Fibroblast of skin of right biceps (primary cell): Measurements from ENCODE around the gene PARD3B.
A peak's percentile ranks its signal among the peaks of the same experiment; 100 is the strongest.

Experiments used
- DNase-seq: peaks from one replicate; pipeline ENCODE4 v3.0.0-alpha.2; 2013

The PARD3B gene

DNA sequence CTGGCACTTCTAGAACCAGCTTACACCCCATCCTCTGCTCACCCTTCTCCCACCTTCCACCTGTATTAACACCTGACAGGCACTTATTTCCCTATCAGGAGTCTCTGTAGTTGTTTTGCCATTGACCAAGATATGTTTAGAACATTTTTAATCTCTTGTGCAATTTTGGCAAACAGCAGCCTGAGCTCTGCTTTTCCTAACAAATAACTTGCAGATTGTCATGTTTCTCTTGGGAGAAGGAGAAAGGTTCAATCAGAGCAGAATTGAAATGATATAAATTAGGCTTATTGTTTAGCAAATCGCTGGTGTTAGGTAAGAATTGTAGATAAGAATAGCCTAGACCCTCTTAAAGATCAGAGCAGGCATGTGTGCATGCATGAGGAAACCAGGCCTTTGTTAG is 225.5 kb downstream of the PARD3B start:
- DNase-seq, result no peak

DNA sequence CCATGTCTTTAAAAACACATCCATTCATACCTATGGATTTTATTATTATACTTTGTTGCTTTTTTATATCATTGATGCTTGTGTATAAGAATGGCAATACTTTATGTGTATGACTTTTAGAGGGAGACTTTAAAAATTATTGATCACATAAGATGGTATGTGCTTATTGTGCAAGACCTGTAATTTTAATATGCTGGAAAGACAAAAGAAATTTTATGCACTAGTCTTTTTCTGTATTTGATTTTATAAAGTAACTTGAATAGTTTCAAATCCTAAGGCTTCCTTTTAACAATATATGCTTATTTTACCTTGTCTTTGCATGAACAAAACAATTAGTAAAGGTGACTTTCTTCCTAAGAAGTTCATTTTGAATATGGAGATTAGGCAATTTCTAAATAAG is 226.4 kb downstream of the PARD3B start:
- no peak for DNase-seq

DNA sequence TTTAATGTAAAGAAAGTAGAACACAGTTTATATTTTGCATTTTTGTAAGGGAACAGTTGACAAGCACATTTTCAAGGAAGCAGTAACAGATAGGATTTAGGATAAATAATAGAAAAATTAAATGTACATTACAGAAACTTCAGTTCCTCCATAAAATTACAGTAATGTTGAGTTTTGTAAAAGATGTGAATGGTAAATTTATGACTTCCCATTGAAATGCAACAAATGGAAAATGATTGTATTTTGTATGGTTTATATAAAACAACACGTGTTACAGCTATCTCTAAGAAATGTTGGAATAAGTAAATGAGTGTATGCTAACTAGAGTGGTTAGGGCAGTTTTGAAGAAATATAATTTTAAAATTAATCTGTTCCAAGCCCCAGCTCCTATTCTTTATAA is 227.3 kb downstream of the PARD3B start:
- no peak for DNase-seq

DNA sequence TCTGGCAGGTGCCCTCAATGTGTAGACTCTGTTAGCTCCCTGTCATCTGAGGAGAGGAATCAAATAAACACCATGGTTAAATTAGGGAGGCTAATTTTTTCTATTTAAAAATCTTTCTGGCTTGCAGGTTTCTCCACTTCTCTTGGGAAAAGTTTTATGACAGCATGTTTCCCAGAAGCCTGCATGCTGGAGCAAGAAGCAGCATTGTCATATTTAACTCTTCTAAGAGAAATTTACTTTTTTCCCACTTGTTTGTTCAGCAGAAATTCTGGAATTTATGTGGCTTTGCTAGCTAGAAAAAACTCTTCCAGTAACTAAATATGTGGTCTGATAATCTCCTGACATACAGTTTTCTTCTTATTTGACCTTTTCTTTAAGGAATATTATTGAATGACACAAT is 230.5 kb downstream of the PARD3B start:
- DNase-seq, result no peak

DNA sequence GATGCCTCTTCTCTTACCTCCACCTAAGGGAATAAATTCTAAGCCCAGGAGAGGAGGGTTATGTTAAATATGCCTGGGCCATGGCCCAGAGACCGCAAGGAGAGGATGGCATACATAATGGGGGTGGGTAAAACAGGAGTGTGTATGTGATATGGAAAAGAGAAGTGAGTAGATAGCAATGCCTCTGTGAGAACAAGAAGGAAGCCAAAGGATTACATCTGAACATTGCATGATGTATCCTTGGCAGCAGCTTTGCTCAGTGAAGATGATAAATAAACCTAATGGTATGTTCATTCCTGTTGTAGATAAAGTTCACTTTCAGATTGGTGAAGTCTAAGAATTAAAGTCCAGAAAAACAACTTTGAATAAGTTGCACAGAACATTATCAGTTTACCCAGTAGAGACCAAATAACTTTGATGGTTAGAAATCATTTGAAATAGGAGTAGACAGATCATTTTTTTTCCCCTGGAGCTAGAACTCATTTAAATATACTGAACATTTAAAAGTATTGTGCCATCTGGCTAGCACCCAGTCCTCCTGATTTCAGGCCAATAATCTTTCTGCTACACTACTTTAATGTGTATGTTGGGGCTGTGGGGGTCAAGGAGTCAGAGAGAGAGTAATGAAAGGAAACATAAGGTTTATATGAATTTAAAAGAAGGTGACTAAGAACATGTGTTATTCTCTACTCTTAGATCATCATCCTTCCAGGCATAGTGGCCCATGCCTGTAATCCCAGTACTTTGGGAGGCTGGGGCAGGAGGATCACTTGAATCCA is 231.7 kb downstream of the PARD3B start:
- DNase-seq, result peak; percentile 35

DNA sequence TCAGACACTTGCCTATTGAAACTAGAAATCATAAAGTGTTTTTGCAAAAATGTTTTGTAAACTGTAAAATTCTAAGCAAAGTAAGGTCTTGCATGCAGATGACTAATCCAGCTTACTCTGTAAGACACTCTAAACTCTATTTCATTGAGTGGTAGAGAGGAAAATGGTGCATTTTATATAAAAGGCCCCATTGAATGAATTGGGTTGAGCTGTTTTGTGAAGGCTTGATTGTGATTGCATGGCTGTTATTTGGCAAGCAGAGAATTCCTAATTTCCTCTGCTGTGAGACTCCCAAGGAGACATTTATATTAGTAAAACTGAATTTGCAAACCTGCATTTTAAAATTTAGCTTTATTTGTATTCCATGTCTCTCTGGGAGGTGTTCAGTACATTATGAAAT is 234.5 kb downstream of the PARD3B start:
- no peak for DNase-seq

DNA sequence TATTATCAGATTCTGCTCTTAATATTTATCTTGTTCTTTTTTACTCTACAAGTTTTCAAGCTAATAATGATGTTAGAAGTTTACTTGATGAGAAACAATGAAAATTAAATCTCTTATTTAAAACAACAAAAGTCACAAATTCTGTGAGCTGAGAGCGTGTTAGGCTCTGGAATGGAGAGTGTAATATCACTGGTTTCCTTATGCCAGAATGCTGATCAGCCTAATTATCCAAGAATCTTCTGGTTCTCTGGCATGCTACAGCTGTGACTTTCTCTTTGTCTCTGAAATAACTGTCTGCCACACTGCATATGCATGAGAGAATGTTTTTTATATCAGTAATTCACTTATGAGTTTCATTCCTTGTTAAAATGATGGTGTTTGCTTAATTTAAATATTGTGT is 236.7 kb downstream of the PARD3B start:
- DNase-seq, result no peak

DNA sequence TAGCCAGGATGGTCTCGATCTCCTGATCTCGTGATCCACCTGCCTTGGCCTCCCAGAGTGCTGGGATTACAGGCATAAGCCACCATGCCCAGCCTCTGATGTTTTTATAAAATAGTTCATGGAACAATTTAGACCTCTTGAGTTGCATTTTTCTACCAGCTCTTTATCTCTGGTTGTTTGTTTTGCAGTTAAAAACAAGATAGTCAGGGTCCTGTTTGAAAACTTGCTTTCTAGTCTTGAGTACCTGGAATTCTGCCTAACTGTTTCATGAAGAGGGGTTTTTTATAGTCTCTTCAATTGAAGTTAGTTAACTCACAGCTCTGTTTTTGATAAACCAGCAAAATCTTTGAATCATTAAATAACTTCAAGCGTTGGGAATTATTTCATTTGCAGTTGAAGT is 244.8 kb downstream of the PARD3B start:
- no peak for DNase-seq

DNA sequence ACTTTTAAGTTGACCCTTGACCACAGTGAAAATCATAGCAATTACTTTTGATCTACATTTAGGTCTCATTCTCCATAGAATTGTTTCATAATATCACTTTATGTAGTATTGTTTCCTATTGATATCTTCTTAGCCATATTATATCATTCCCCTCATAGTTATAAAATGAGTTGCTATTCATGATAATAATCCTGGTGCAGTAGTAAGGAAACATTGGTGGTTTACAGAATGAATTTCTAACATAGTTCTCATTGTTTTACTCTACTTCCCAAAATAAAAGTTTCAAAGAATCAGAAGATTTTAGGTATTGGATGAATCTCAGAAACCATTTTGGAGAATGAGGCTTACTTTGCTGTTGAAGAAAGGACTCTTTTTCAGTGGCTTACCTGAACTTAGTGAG is 246.0 kb downstream of the PARD3B start:
- DNase-seq, result peak; percentile 20

DNA sequence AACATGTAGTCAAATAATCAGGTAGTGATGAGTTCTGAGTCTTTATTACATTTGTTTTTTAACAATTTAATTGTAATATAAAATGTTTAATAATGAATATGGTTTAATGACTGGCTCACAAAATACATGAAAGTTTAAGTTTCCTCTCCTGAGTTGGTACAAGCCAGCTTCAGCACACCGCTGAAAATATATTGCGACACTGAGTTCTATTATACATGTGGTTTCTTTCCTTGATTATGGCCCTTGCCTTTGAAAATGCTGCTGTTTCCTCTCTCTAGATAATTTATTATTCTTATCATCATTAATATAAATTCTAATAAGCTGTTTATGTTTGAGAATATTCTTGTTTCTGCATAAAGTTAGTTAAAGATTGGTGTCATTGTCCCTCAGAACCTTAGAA is 249.3 kb downstream of the PARD3B start:
- no peak for DNase-seq

DNA sequence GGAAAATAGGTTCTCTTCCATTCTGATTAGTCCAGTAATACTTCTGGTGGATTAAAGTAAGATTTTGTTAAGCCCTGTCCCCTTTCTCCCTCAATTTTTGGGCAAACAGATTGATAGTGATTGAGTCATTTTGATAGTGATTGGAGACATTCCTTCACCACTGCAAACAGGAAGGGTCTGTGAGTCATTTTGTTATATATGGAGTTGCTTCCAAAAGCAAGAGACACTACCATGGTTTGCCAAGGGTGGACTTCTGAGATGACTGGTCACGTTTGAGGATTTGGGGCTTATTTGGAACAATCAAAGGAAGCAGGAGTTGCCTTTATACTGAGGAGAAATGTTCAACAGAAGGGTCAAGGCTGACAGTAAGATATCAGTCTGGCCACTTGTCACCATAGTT is 249.9 kb downstream of the PARD3B start:
- DNase-seq, result peak; percentile 65

DNA sequence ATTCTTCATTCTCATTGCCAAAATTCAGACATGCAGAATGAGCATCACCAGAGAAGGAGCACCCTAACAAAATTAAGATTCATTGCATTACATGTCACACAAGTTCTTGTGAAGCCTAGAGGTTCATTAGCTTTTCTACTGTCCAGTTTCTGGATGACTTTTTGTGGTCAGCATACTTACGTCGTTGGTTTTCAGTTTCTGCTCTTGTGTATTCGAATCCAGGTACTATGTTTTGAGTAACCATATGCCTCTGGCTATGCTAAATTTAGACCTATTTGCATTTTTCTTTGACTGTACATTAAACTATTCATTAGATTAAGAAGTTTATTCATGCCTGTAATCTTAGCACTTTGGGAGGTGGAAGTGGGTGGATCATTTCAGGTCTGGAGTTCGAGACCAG is 251.3 kb downstream of the PARD3B start:
- DNase-seq, result no peak

DNA sequence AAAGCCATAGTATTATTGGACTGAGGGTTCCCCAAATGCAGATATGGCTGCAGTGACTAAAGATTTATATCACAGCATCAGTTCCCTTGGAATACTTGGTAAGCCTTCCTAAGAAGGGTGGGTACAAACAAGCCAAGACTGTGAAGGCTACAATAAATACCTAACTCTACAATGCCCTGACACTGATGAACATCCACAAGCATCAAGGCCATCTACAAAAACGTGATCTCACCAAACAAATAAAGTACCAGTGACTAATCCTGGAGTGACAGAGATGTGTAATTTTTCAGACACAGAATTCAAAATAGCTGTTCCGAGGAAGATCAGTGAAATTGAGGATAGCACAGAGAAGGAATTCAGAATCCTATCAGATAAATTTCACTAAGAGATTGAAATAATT is 254.5 kb downstream of the PARD3B start:
- no peak for DNase-seq

DNA sequence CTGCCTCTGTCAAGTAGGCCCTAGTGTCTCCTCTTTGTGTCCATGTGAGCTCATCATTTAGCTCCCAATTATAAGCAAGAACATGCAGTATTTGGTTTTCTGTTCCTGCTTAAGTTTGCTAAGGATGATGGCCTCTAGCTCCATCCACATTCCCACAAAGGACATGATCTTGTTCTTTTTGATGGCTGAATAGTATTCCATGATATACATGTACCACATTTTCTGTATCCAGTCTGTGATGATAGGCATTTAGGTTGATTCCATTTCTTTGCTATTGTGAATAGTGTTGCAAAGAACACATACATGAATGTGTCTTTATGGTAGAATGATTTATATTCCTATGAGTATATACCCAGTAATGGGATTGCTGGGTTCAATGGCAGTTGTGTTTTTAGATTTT is 263.2 kb downstream of the PARD3B start:
- no peak for DNase-seq

DNA sequence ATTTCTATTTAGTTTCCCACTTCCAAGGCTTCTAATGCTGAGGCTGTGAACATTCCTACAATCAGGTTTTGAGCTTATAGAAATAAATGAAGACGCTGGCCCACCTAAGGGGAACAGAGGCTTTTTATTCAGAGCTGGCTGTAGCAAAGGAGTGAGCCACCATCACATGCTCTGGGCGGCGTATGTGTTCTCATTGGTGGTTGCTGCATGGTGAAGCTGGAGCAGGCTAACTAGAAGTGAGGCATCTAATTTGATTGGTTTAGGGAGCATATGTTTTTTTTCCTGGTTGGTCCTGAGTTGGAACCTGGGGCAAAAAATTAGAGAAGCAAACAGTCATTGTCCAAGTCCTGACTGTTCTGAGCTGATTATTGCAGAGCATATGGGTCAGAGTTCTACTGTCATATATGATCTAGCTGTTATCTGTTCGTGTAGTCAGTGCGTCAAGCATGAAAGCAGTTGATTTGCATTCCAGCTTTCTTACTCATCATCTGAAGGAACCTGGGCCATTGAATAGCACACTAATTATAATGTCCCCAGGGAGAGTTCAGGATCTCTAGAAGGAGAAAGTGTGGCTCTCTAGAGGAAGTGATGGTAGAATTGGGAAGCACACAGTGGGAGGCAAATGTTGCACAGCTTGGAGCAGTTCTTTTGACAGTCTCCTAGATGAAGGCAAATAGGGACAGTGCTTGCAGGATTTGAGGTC is 279.6 kb downstream of the PARD3B start:
- peak; percentile 34 for DNase-seq

DNA sequence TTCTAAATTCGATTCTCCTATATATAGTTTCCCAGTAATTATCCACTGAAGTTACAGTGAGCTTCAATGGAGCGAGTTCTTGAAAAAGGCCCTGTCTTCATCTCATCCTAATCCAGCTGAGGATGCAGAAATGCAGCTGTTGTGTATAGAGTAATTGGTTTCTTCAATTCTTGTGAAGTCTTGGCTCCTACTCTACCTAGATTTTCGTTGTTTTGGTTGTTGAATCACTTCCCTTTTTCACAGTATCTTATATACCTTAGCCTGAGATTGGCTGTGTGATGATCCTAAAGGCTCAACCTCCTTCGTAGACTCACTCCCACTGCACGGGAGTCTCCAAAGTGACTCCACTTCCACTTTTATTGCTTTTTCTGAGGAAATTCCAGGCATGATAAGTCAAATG is 280.4 kb downstream of the PARD3B start:
- DNase-seq, result no peak

DNA sequence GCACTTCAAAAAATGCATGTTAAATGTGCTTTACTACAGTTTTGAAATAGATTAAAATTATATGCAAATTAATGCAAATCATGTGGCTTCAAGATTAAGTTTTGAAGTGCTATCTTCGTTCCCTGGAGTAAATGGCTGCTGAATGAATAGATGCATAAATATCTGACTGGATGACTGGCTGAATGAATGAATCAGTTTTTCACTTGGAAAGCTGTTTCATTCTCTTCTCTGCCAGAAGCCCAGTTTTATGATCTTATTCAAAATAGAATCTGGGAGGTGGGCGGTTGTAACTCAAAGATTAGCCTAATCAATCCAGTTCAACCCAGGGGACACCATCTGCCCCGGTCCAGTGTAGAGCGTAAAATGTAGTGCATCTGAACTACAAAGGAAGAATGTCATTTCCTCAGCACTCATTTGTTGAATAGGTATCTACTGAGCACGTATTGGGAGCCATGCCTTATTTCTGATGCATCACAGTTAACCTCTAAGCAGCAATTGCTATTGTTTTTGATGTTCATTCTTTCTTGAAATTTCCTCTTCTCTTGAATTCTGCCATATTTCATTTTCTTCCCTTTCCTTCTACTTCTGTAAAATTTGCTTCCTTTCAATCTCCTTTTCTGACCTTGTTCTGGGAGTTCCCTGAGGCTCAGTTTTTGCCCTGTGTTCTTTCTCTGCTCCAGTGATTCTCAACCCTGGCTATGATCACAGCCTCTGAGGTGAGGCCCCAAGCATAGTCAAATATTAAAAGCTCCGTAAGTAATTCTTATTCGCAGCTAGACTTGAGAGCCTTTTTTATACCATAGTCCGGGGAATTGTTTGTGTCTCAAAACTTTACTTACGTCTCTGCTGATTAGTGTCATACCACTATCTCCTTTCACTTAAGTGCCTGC is 282.7 kb downstream of the PARD3B start:
- no peak for DNase-seq

DNA sequence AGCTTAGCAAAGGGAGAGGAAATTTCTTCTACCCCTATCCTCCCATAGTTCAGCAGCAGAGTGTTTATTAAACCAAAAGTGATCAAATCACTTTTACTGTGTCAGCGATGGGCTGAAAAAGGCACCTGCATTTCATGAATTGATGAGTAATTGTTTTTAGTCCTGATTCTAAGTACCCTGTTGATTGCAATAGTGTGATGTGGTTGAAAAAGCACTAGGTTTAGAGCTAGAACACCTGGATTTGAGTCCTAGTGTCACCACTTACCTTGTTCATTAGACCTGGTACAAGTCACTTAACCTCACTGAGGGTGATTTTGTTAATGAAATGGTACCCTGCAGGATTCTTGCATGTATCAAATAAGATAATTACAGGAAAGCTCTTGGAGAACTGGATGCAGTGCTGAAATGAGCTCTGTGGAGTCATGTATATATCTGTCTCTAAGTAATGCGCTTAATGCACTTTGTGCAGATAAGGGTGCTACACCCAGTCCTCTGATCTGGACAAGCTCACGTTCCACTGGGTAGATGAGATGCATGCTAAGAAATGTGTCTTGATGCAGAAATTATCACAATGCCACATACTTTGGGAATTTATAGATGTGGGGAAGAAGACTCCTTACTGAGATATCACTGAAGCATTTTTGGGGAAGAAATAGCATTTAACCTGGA is 289.6 kb downstream of the PARD3B start:
- no peak for DNase-seq

DNA sequence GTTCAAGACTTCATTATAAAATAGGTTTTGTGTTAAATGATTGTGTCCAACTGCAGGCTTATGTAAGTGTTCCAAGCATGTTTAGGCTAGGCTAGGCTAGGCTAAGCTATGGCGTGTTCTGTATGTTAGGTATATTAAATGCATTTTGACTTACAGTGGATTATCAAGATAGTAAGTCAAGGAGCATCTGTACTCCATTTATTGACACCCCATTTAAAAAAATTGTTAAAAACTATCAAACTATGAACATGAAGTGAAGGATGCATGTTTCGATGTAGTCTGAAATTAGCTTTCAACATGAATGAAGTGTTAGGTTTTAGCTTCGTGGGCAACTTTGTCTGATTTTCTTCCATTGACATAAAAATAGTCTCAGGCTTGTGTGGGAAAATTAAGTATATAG is 290.5 kb downstream of the PARD3B start:
- DNase-seq, result no peak

DNA sequence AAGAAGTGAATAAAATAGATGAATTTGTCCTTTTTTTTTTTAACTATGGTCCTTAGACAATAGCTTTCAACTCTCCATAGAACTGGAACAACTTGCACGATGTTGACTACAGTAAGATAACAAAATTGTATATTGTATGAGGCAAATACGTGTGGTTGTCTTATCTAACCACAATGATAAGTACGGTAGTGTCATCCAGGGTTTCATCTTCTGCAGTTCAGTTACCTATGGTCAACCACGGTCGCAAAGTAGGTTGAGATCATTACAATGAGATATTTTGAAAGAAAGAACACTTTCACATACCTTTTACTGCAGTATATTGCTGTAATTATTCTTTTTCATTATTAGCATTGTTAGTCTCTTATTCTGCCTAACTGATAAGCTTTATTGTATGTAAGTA is 295.2 kb downstream of the PARD3B start:
- DNase-seq, result no peak

DNA sequence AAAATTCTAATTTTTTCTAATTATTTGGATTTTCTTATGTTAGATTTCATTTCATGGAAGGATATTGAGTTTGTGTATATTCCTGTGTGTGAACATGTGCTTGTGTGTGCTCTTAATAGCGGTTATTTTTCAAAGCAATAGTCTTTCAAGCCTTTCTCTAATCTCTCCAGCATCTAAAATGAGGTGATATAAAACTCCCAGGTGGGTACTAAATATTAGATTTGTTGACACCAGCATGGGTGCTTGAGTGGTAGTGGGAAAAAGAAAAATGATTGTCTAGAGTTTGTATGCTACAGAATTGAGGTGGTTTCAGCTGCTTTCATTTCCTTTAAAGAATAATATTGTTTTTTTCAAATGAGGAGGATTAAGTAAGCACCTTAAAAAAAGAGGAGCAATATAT is 296.8 kb downstream of the PARD3B start:
- no peak for DNase-seq

DNA sequence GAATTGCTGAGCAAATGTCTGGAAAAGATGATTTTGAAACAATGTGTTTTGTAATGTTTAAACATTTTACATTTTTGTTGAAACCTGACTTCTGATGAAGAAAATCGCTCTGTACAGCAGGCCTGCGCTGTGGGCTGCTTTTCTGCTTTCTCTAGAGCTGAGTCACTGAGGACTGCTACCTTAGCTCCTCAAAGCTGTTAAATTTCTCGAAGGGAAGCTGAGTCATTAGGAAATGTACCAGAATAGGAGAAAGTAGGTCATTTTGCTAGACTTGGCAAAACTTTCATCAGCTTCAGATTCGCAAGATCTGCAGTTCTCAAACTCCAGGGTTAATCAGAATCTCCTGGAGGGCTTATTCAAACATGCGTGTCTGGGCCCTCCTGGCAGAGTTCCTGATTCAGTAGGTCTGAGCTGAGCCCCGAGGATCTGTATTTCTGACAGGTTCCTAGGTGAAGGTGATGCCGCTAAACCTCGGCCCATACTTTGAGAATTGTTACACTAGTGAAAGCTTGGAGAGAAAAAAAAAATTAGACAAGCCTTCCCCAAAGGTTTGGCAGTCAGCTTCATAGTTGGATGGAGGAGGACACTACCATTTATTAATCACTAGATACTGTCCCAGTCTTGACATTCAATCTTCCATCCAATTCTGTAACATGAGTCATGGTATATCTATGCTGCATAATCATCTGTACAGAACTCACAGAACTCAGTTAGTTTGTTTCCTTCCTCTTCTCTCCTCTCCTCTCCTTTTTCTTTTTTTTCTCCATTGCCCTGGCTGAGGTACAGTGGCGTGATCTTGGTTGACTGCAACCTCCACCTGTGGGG is 297.6 kb downstream of the PARD3B start:
- peak; percentile 94 for DNase-seq
